Stimulated activated CD8-positive, alpha-beta memory T cell treated with anti-CD3 and anti-CD28 coated beads, Interleukin-4, amount 100 ng/mL, for 1 hour (primary cell): ENCODE results near the gene TESK2.

Source experiments
- DNase-seq, 2 donors: peaks; one replicate each; pipeline ENCODE4 v3.0.0-alpha.2; 2020; ENCODE audit warnings: low read depth in 2 of 2, low spot score in 1 of 2

TESK2 gene

GRCh38 chr1:45306319-45306718 is 184.6 kb downstream of the TESK2 start:
- DNase-seq, result no peak

- DNase-seq, result no peak
Measured at GRCh38 chr1:45305231-45305630, 185.7 kb downstream of the TESK2 start.

GRCh38 chr1:45304311-45305081 is 186.5 kb downstream of the TESK2 start:
- no peak for DNase-seq

GRCh38 chr1:45303520-45304310 is 187.2 kb downstream of the TESK2 start:
- peak; percentile 95 to 96 for DNase-seq

GRCh38 chr1:45302505-45303150 is 188.3 kb downstream of the TESK2 start:
- DNase-seq, result no peak

- DNase-seq, result no peak
Measured at GRCh38 chr1:45300669-45300997, 190.3 kb downstream of the TESK2 start.

GRCh38 chr1:45299981-45300668 is 190.8 kb downstream of the TESK2 start:
- DNase-seq, result no peak

- no peak for DNase-seq
Measured at GRCh38 chr1:45299296-45299695, 191.7 kb downstream of the TESK2 start.

GRCh38 chr1:45297666-45298356 is 193.2 kb downstream of the TESK2 start:
- DNase-seq, result no peak
